HEK293 (cell line): ENCODE data around the gene LNX1.

Experiments
- CTCF ChIA-PET: fragments of 350-600 bp; formaldehyde crosslinking; extraction: SDS; loops from one replicate; lab custom pipeline; 2021; ENCODE audit warnings: antibody characterized with exemption; lab: Yijun Ruan, JAX
- POLR2A ChIA-PET: fragments of 300-600 bp; formaldehyde crosslinking; extraction: SDS; loops from one replicate; lab custom pipeline; 2020; ENCODE audit warnings: antibody characterized with exemption, inconsistent platforms; lab: Yijun Ruan, JAX
- H3K27ac ChIP-seq: fragments of 200-500 bp; sonication (Bioruptor generic); 2 replicates; pipeline ENCODE4 v1.5.1; 2014; ENCODE audit warnings: low read depth, low read length, control low read depth, inconsistent platforms; ENCODE audit errors: extremely low read depth
- H3K36me3 ChIP-seq, 2 experiments: fragments of 200-500 bp in 1 of 2; sonication (Bioruptor generic) in 1 of 2; 1 replicate in 1 of 2; 2 replicates in 1 of 2; pipeline ENCODE4 v1.5.1; 2014 to 2017; ENCODE audit warnings: inconsistent platforms in 2 of 2, low read length in 2 of 2; ENCODE audit not compliant: control insufficient read depth in 2 of 2, insufficient read depth in 1 of 2
- H3K4me1 ChIP-seq: fragments of 200-500 bp; sonication (Bioruptor generic); 2 replicates; pipeline ENCODE4 v1.5.1; 2014; ENCODE audit warnings: mild to moderate bottlenecking, low read length, inconsistent platforms; ENCODE audit not compliant: control insufficient read depth, insufficient read depth
- H3K4me3 ChIP-seq: 2 replicates; pipeline ENCODE4 v1.5.1; 2011; ENCODE audit warnings: low read depth, mild to moderate bottlenecking, control low read depth, low read length, moderate library complexity
- H3K9me3 ChIP-seq: fragments of 200-500 bp; sonication (Bioruptor generic); 2 replicates; pipeline ENCODE4 v1.5.1; 2014; ENCODE audit warnings: low read depth, low read length, inconsistent platforms; ENCODE audit not compliant: control insufficient read depth, insufficient read depth
- FEZF1 ChIP-seq: fragments of 450-650 bp; formaldehyde crosslinking; IDR thresholded peaks from 2 replicates; pipeline ENCODE4 v1.5.1; 2016; ENCODE audit warnings: missing biosample characterization, missing genetic modification characterization
- GLI4 ChIP-seq: fragments of 450-650 bp; formaldehyde crosslinking; IDR thresholded peaks from 2 replicates; pipeline ENCODE4 v1.5.1; 2016; ENCODE audit warnings: missing biosample characterization, missing genetic modification characterization
- GLIS1 ChIP-seq: fragments of 450-650 bp; formaldehyde crosslinking; IDR thresholded peaks from 2 replicates; pipeline ENCODE4 v1.5.1; 2016; ENCODE audit warnings: missing biosample characterization, missing genetic modification characterization
- HOXC10 ChIP-seq: sonication (generic); formaldehyde crosslinking; IDR thresholded peaks from 2 replicates; pipeline ENCODE4 v1.8.1; 2023; ENCODE audit warnings: mild to moderate bottlenecking, missing genetic modification reagents
- KLF10 ChIP-seq: fragments of 450-650 bp; IDR thresholded peaks from 2 replicates; pipeline ENCODE4 v1.5.1; 2018; ENCODE audit warnings: missing biosample characterization, mild to moderate bottlenecking, missing genetic modification characterization
- ZBTB10 ChIP-seq: fragments of 450-650 bp; formaldehyde crosslinking; IDR thresholded peaks from 2 replicates; pipeline ENCODE4 v1.5.1; 2016; ENCODE audit warnings: missing biosample characterization, missing genetic modification characterization
- ZNF138 ChIP-seq: fragments of 450-650 bp; formaldehyde crosslinking; IDR thresholded peaks from 2 replicates; pipeline ENCODE4 v1.5.1; 2016; ENCODE audit warnings: missing biosample characterization, missing genetic modification characterization, borderline replicate concordance
- ZNF148 ChIP-seq: fragments of 450-650 bp; formaldehyde crosslinking; IDR thresholded peaks from 2 replicates; pipeline ENCODE4 v1.5.0; 2017; ENCODE audit warnings: missing biosample characterization, missing genetic modification characterization, borderline replicate concordance
- ZNF155 ChIP-seq: fragments of 450-650 bp; formaldehyde crosslinking; IDR thresholded peaks from 2 replicates; pipeline ENCODE4 v1.5.1; 2016; ENCODE audit warnings: missing biosample characterization, missing genetic modification characterization
- ZNF174 ChIP-seq: fragments of 450-650 bp; formaldehyde crosslinking; IDR thresholded peaks from 2 replicates; pipeline ENCODE4 v1.5.0; 2017; ENCODE audit warnings: missing biosample characterization, mild to moderate bottlenecking, missing genetic modification characterization
- ZNF26 ChIP-seq: fragments of 450-650 bp; formaldehyde crosslinking; IDR thresholded peaks from 2 replicates; pipeline ENCODE4 v1.5.1; 2016; ENCODE audit warnings: missing biosample characterization, missing genetic modification characterization
- ZNF280C ChIP-seq: fragments of 450-650 bp; formaldehyde crosslinking; IDR thresholded peaks from 2 replicates; pipeline ENCODE4 v1.5.1; 2016; ENCODE audit warnings: missing biosample characterization, missing genetic modification characterization
- ZNF350 ChIP-seq: fragments of 450-650 bp; formaldehyde crosslinking; IDR thresholded peaks from 2 replicates; pipeline ENCODE4 v1.5.0; 2017; ENCODE audit warnings: missing biosample characterization, mild to moderate bottlenecking, missing genetic modification characterization
- ZNF561 ChIP-seq: fragments of 450-650 bp; IDR thresholded peaks from 2 replicates; pipeline ENCODE4 v1.5.1; 2018; ENCODE audit warnings: missing biosample characterization, missing genetic modification characterization, borderline replicate concordance
- ZNF624 ChIP-seq: fragments of 450-650 bp; formaldehyde crosslinking; IDR thresholded peaks from 2 replicates; pipeline ENCODE4 v1.5.1; 2017; ENCODE audit warnings: missing biosample characterization, missing genetic modification characterization
- ZNF701 ChIP-seq: fragments of 450-650 bp; formaldehyde crosslinking; IDR thresholded peaks from 2 replicates; pipeline ENCODE4 v1.5.1; 2016; ENCODE audit warnings: missing biosample characterization, missing genetic modification characterization
- ZSCAN4 ChIP-seq: fragments of 450-650 bp; formaldehyde crosslinking; IDR thresholded peaks from 2 replicates; pipeline ENCODE4 v1.5.1; 2017; ENCODE audit warnings: missing biosample characterization, missing genetic modification characterization
- TF ChIP-seq, protein P1 (sequence below): sonication (generic); formaldehyde crosslinking; IDR thresholded peaks from 2 replicates; pipeline ENCODE4 v1.8.1; 2022; ENCODE audit warnings: mild to moderate bottlenecking, moderate library complexity, missing genetic modification reagents
- TF ChIP-seq, protein P2 (sequence below): fragments of 450-650 bp; formaldehyde crosslinking; IDR thresholded peaks from 2 replicates; pipeline ENCODE4 v1.5.1; 2017; ENCODE audit warnings: missing biosample characterization, missing genetic modification characterization

The LNX1 gene

GRCh38 chr4:53497487-53498244 lies 93.6 kb downstream of the LNX1 start:
- TF ChIP-seq ZNF280C (tag by site-specific recombination) (no peak), ZNF174 (tag by site-specific recombination) (no peak), FEZF1 (tag by site-specific recombination) (no peak)
- ChIA-PET POLR2A (no interaction called here), CTCF (interaction anchor here (0.6 kb wide), 1 partner anchor 743 kb away, joined by 3 read pairs; no protein-coding TSS in a partner anchor)

GRCh38 chr4:53494851-53495250 lies 96.4 kb downstream of the LNX1 start:
- no peaks in the 10 kb centered on the region for H3K9me3 ChIP-seq
- CTCF ChIA-PET = no interaction called here
- no peak overlapping the region for H3K4me3 ChIP-seq
- POLR2A ChIA-PET = no interaction called here
- no peaks in the 10 kb centered on the region for H3K4me1 ChIP-seq
- H3K27ac ChIP-seq = no peak overlapping the region
- H3K36me3 ChIP-seq = no peaks in the 10 kb centered on the region
- TF ChIP-seq ZNF174 (tag by site-specific recombination) (no peak), HOXC10 (no peak), ZSCAN4 (tag by site-specific recombination) (no peak), ZNF148 (tag by site-specific recombination) (no peak), GLI4 (tag by site-specific recombination) (no peak), ZNF624 (no peak), ZNF350 (no peak), ZBTB10 (tag by site-specific recombination) (no peak), ZNF561 (no peak), ZNF701 (tag by site-specific recombination) (no peak), ZNF26 (tag by site-specific recombination) (no peak), ZNF155 (no peak), ZNF138 (tag by site-specific recombination) (no peak), KLF10 (tag by site-specific recombination) (no peak), GLIS1 (tag by site-specific recombination) (no peak)
- TF ChIP-seq, protein P1, sequence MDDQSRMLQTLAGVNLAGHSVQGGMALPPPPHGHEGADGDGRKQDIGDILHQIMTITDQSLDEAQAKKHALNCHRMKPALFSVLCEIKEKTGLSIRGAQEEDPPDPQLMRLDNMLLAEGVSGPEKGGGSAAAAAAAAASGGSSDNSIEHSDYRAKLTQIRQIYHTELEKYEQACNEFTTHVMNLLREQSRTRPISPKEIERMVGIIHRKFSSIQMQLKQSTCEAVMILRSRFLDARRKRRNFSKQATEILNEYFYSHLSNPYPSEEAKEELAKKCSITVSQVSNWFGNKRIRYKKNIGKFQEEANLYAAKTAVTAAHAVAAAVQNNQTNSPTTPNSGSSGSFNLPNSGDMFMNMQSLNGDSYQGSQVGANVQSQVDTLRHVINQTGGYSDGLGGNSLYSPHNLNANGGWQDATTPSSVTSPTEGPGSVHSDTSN (CRISPR knock-in tag) = no peak
- TF ChIP-seq, protein P2, sequence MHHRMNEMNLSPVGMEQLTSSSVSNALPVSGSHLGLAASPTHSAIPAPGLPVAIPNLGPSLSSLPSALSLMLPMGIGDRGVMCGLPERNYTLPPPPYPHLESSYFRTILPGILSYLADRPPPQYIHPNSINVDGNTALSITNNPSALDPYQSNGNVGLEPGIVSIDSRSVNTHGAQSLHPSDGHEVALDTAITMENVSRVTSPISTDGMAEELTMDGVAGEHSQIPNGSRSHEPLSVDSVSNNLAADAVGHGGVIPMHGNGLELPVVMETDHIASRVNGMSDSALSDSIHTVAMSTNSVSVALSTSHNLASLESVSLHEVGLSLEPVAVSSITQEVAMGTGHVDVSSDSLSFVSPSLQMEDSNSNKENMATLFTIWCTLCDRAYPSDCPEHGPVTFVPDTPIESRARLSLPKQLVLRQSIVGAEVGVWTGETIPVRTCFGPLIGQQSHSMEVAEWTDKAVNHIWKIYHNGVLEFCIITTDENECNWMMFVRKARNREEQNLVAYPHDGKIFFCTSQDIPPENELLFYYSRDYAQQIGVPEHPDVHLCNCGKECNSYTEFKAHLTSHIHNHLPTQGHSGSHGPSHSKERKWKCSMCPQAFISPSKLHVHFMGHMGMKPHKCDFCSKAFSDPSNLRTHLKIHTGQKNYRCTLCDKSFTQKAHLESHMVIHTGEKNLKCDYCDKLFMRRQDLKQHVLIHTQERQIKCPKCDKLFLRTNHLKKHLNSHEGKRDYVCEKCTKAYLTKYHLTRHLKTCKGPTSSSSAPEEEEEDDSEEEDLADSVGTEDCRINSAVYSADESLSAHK (tag by site-specific recombination) = no peak

More at GRCh38 chr4:53497487-53498244, 93.6 kb downstream of the LNX1 start:
- no peaks in the 10 kb centered on the region for H3K9me3 ChIP-seq
- no peaks in the 10 kb centered on the region for H3K36me3 ChIP-seq
- H3K4me1 ChIP-seq = no peaks in the 10 kb centered on the region
- H3K4me3 ChIP-seq = no peak overlapping the region
- no peak overlapping the region for H3K27ac ChIP-seq
